Measurements from ENCODE around the gene GABBR1. TPM values are rescaled to one million over a fixed set of nuclear protein-coding genes. Genes with fewer than 3 reads are reported as not detected.

Gene GABBR1
- total and polyA plus RNA-seq, 2 of the 13 experiments (the other 11 are each of a cell fraction or from before 2014, with no cell fraction given): 0.07 to 0.37 TPM

GRCh38 chr6:29558439-29559079, 74.4 kb downstream of the GABBR1 start (continued):
- TF ChIP-seq ZNF775 (CRISPR knock-in tag; IDR thresholded peaks at IDR 0.05; ENCODE audit: borderline replicate concordance) (no peak), ZBTB44 (CRISPR knock-in tag; IDR thresholded peaks at IDR 0.05) (no peak)

GRCh38 chr6:29557320-29557719, 75.7 kb downstream of the GABBR1 start:
- POLR2A ChIA-PET: no interaction called here
- no peak overlapping the region for H3K4me3 ChIP-seq (replicated peaks in 1 of 3; ENCODE audit: insufficient read depth in 1 of 3, low read depth in 2 of 3, low read length in 3 of 3)

More at GRCh38 chr6:29557320-29557719, 75.7 kb downstream of the GABBR1 start:
- intact Hi-C loops (cut with micrococcal nuclease; ENCODE audit: unreplicated experiment): no loop called here
- Histone ChIP-seq H3K4me1 (ENCODE audit: insufficient read depth, low read length) (peaks cover 37% of the 10 kb centered on the region), H3K9ac (ENCODE audit: insufficient read depth, low read depth, low read length) (no peak overlapping the region), H3K79me2 (ENCODE audit: insufficient read depth, low read length) (no peaks in the 10 kb centered on the region), H3K27ac (ENCODE audit: extremely low read length, insufficient read depth, low read length) (no peak overlapping the region), H3K27me3 (ENCODE audit: control insufficient read depth in 1 of 2, insufficient read depth in 2 of 2, low read length in 2 of 2) (no peaks in the 10 kb centered on the region), H3K4me2 (ENCODE audit: low read depth, low read length) (no peak overlapping the region), H2AFZ (ENCODE audit: low read length) (no peak overlapping the region), H3K9me3 (ENCODE audit: low read length) (no peaks in the 10 kb centered on the region), H4K20me1 (ENCODE audit: insufficient read depth, low read length) (no peaks in the 10 kb centered on the region), H3K36me3 (replicated peaks in 1 of 2; ENCODE audit: control insufficient read depth in 1 of 2, insufficient read depth in 2 of 2, low read length in 2 of 2) (no peaks in the 10 kb centered on the region)
- no TSS peak for BruUV-seq (replicated peaks)
- in situ Hi-C loops (cut with HindIII; ENCODE audit: extremely low pct_ligation_motif_present, low pct_unique_long_range_greater_than_20kb): no loop called here
- TF ChIP-seq MXD4 (CRISPR knock-in tag; IDR thresholded peaks at IDR 0.05): no peak
- TF ChIP-seq FOXP1 (IDR thresholded peaks at IDR 0.05): no peak
- no peak for TF ChIP-seq FOXP1 (CRISPR knock-in tag; IDR thresholded peaks at IDR 0.05)
- no peak for TF ChIP-seq ZNF274 (CRISPR knock-in tag; IDR thresholded peaks at IDR 0.05)
- TF ChIP-seq ZNF235 (CRISPR knock-in tag; IDR thresholded peaks at IDR 0.05; ENCODE audit: borderline replicate concordance): no peak
- no peak for TF ChIP-seq ZNF460 (CRISPR knock-in tag; IDR thresholded peaks at IDR 0.05; ENCODE audit: borderline replicate concordance)
- no peak for TF ChIP-seq ZNF768 (CRISPR knock-in tag; IDR thresholded peaks at IDR 0.05)
- TF ChIP-seq SRSF9 (IDR thresholded peaks at IDR 0.05; ENCODE audit: borderline replicate concordance, insufficient read depth, low read depth, low read length, poor library complexity, severe bottlenecking): no peak
- TF ChIP-seq KMT2A (CRISPR knock-in tag; IDR thresholded peaks at IDR 0.05): no peak
- TF ChIP-seq SP140L (CRISPR knock-in tag; IDR thresholded peaks at IDR 0.05; ENCODE audit: borderline replicate concordance): no peak
- TF ChIP-seq MXD1 (CRISPR knock-in tag; IDR thresholded peaks at IDR 0.05): no peak
- no peak for TF ChIP-seq ZBTB3 (CRISPR knock-in tag; IDR thresholded peaks at IDR 0.05; ENCODE audit: borderline replicate concordance, low read depth)
- no peak for TF ChIP-seq CHD4 (IDR thresholded peaks at IDR 0.05; ENCODE audit: borderline replicate concordance, low read length)
- TF ChIP-seq GFI1 (CRISPR knock-in tag; IDR thresholded peaks at IDR 0.05; ENCODE audit: borderline replicate concordance): no peak
- no peak for TF ChIP-seq HBP1 (CRISPR knock-in tag; IDR thresholded peaks at IDR 0.05; ENCODE audit: low read depth)
- TF ChIP-seq ZBTB1 (CRISPR knock-in tag; IDR thresholded peaks at IDR 0.05; ENCODE audit: borderline replicate concordance): no peak
- TF ChIP-seq FOXO1 (CRISPR knock-in tag; IDR thresholded peaks at IDR 0.05): no peak
- TF ChIP-seq SNRNP70 (IDR thresholded peaks at IDR 0.05; ENCODE audit: low read depth, low read length): no peak
- no peak for TF ChIP-seq ZNF790 (CRISPR knock-in tag; IDR thresholded peaks at IDR 0.05; ENCODE audit: borderline replicate concordance)
- FAIRE-seq (no peak), ATAC-seq (no peak), DNase-seq (ENCODE audit: low spot score) (no peak)
- CTCF ChIA-PET (ENCODE audit: low intra/inter-chr PET ratio, low total read pairs): no interaction called here
